ENCODE results near the gene FGF18. TPM values are rescaled to one million over a fixed set of nuclear protein-coding genes. Genes with fewer than 3 reads are reported as not detected.
"Not testable (repeated sequence)": the region's sequence is repeated elsewhere in the genome, so short reads cannot be mapped to it uniquely, and the experiment has no call there.

FGF18 gene
- total RNA-seq, 2 experiments from 2014 or later: 0.10 to 0.12 TPM

DNA sequence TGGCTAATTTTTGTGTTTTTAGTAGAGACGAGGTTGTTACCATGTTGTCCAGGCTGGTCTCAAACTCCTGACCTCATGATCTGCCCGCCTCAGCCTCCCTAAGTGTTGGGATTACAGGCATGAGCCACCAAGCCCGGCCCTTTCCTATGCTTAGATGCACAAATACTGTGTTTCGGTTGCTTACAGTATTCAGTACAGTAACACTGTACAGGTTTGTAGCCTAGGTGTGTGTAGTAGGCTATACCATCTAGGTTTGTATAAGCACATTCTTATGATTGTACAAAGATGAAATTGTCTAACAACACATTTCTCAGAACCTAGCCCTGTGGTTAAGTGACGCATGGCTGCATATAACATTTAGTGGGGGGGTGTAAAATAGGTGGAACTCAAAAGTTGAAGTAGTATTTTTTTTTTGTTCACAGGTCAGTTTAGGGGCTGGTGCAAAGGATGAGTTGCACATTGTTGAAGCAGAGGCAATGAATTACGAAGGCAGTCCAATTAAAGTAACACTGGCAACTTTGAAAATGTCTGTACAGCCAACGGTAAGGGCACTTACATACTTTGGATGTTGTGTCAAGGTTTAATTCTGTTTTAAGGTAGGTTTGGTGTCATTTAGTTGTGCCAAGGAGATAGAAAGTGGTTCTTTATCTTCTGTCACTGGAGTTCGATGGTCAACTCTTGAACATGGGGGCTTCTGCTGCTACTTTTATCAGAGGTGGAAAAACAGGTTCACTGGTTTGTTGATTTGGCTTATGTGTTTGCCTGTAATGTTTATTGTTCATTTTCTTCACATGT, 28.4 kb upstream of the FGF18 start:
- H3K4me3 Mint-ChIP-seq: peak overlapping the region; percentile 97
- CTCF ChIA-PET: no interaction called here
- POLR2A ChIA-PET: no interaction called here
- no peak for DNase-seq
- H3K9me3 Mint-ChIP-seq: no peaks in the 10 kb centered on the region
- H3K27me3 Mint-ChIP-seq: no peaks in the 10 kb centered on the region
- peaks cover 54% of the 10 kb centered on the region for H3K4me1 Mint-ChIP-seq
- H3K27ac Mint-ChIP-seq: peak overlapping the region; percentile 14
- peaks cover 60% of the 10 kb centered on the region for H3K36me3 Mint-ChIP-seq (ENCODE audit: low read depth)

- POLR2A ChIA-PET: no interaction called here
- Mint-ChIP-seq H3K4me1 (peaks cover 57% of the 10 kb centered on the region), H3K27me3 (no peaks in the 10 kb centered on the region), H3K36me3 (ENCODE audit: low read depth) (peaks cover 70% of the 10 kb centered on the region), H3K4me3 (no peak overlapping the region), H3K27ac (no peak overlapping the region), H3K9me3 (no peaks in the 10 kb centered on the region)
- CTCF ChIA-PET: no interaction called here
- no peak for DNase-seq
These were observed 27.4 kb upstream of the FGF18 start for GRCh38 chr5:171391996-171392577.

DNA sequence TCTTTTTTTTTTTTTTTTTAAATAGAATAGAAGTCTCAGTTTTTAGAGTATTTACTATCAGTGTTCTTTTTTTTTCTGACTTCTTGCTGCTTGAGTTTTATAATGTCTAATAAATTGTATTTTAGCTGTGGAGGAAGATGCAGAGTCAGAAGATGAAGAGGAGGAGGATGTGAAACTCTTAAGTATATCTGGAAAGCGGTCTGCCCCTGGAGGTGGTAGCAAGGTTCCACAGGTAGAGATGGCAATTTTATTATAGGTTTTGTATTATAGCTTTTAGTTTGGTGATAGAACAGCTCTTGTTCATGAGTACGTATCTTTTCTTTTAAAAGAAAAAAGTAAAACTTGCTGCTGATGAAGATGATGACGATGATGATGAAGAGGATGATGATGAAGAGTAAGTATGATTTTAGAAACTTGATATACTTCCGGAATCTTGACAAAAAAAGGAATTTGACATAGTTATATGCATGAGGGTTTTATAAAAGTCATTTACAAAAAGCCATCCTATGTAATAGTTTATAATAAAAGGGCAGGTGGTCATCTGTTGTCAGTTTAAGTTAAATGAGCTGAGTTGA, 26.8 kb upstream of the FGF18 start:
- DNase-seq: no peak
- H3K36me3 Mint-ChIP-seq (ENCODE audit: low read depth): peaks cover 76% of the 10 kb centered on the region
- no peak overlapping the region for H3K4me3 Mint-ChIP-seq
- peaks cover 61% of the 10 kb centered on the region for H3K4me1 Mint-ChIP-seq
- H3K9me3 Mint-ChIP-seq: no peaks in the 10 kb centered on the region
- ChIA-PET POLR2A (no interaction called here), CTCF (interaction anchor here (0.7 kb wide), 1 partner anchor 615 kb away, joined by 3 read pairs; no protein-coding TSS in a partner anchor)
- no peaks in the 10 kb centered on the region for H3K27me3 Mint-ChIP-seq
- H3K27ac Mint-ChIP-seq: peak overlapping the region; percentile 76

- ChIA-PET POLR2A (no interaction called here), CTCF (no interaction called here)
- no peak for DNase-seq
- H3K4me1 Mint-ChIP-seq: peaks cover 61% of the 10 kb centered on the region
- no peaks in the 10 kb centered on the region for H3K9me3 Mint-ChIP-seq
- H3K4me3 Mint-ChIP-seq: no peak overlapping the region
- H3K27me3 Mint-ChIP-seq: no peaks in the 10 kb centered on the region
- H3K27ac Mint-ChIP-seq: no peak overlapping the region
- peaks cover 74% of the 10 kb centered on the region for H3K36me3 Mint-ChIP-seq (ENCODE audit: low read depth)
These were observed 24.4 kb upstream of the FGF18 start for GRCh38 chr5:171395042-171395441.

DNA sequence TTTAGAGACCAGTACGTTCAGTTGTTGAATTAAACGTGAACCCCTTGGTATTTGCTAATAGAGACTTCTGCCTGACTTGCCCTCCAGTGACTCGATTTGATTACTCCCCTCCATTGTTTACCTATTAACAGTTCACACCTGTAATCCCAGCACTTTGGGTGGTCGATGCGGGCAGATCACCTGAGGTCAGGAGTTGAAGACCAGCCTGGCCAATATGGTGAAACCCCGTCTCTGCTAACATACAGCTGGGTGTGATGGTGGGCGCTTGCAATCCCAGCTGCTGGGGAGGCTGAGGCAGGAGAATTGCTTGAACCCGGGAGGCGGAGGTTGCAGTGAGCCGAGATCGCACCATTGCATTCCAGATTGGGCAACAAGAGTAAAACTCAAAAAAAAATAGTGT, 22.9 kb upstream of the FGF18 start:
- H3K36me3 Mint-ChIP-seq (ENCODE audit: low read depth): peaks cover 75% of the 10 kb centered on the region
- H3K9me3 Mint-ChIP-seq, H3K27me3 Mint-ChIP-seq, CTCF ChIA-PET, DNase-seq, POLR2A ChIA-PET, H3K27ac Mint-ChIP-seq, H3K4me3 Mint-ChIP-seq: not testable (repeated sequence)
- peaks cover 50% of the 10 kb centered on the region for H3K4me1 Mint-ChIP-seq

- CTCF ChIA-PET: no interaction called here
- H3K27ac Mint-ChIP-seq: no peak overlapping the region
- peaks cover 51% of the 10 kb centered on the region for H3K4me1 Mint-ChIP-seq
- no peaks in the 10 kb centered on the region for H3K27me3 Mint-ChIP-seq
- H3K36me3 Mint-ChIP-seq (ENCODE audit: low read depth): peaks cover 77% of the 10 kb centered on the region
- no peak for DNase-seq
- no peaks in the 10 kb centered on the region for H3K9me3 Mint-ChIP-seq
- POLR2A ChIA-PET: no interaction called here
- H3K4me3 Mint-ChIP-seq: no peak overlapping the region
These were observed 22.3 kb upstream of the FGF18 start for GRCh38 chr5:171397190-171397589.

- H3K9me3 Mint-ChIP-seq: no peaks in the 10 kb centered on the region
- H3K4me3 Mint-ChIP-seq: no peak overlapping the region
- H3K27ac Mint-ChIP-seq: no peak overlapping the region
- H3K4me1 Mint-ChIP-seq: peaks cover 48% of the 10 kb centered on the region
- CTCF ChIA-PET: no interaction called here
- DNase-seq: no peak
- no peaks in the 10 kb centered on the region for H3K27me3 Mint-ChIP-seq
- peaks cover 74% of the 10 kb centered on the region for H3K36me3 Mint-ChIP-seq (ENCODE audit: low read depth)
- POLR2A ChIA-PET: no interaction called here
These were observed 21.8 kb upstream of the FGF18 start for GRCh38 chr5:171397599-171397998.

- H3K9me3 Mint-ChIP-seq, H3K4me3 Mint-ChIP-seq, DNase-seq, H3K27ac Mint-ChIP-seq, H3K27me3 Mint-ChIP-seq, POLR2A ChIA-PET, CTCF ChIA-PET: not testable (repeated sequence)
- Mint-ChIP-seq H3K36me3 (ENCODE audit: low read depth) (peaks cover 66% of the 10 kb centered on the region), H3K4me1 (peaks cover 38% of the 10 kb centered on the region)
These were observed 20.8 kb upstream of the FGF18 start for GRCh38 chr5:171398660-171399059.

DNA sequence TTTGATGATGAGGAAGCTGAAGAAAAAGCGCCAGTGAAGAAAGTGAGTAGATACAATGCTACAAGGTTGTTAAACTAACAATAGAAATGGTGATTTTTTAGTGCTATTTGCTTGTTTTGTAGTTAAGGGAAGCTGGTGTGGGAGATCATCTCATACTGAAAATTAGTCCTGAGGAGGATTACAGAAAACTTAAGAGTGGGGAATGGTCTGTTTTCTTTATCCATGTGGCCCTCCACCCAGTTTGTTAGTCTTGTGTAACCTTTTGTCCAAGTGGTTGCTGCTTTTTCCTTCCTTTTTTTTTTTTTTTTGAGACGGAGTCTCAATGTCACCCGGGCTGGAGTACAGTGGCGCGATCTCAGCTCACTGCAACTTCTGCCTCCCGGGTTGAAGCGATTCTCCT, 19.3 kb upstream of the FGF18 start:
- Mint-ChIP-seq H3K9me3 (no peaks in the 10 kb centered on the region), H3K4me1 (peaks cover 36% of the 10 kb centered on the region), H3K36me3 (ENCODE audit: low read depth) (peaks cover 63% of the 10 kb centered on the region), H3K4me3 (no peak overlapping the region), H3K27ac (no peak overlapping the region), H3K27me3 (no peaks in the 10 kb centered on the region)
- POLR2A ChIA-PET: no interaction called here
- CTCF ChIA-PET: no interaction called here
- DNase-seq: no peak

DNA sequence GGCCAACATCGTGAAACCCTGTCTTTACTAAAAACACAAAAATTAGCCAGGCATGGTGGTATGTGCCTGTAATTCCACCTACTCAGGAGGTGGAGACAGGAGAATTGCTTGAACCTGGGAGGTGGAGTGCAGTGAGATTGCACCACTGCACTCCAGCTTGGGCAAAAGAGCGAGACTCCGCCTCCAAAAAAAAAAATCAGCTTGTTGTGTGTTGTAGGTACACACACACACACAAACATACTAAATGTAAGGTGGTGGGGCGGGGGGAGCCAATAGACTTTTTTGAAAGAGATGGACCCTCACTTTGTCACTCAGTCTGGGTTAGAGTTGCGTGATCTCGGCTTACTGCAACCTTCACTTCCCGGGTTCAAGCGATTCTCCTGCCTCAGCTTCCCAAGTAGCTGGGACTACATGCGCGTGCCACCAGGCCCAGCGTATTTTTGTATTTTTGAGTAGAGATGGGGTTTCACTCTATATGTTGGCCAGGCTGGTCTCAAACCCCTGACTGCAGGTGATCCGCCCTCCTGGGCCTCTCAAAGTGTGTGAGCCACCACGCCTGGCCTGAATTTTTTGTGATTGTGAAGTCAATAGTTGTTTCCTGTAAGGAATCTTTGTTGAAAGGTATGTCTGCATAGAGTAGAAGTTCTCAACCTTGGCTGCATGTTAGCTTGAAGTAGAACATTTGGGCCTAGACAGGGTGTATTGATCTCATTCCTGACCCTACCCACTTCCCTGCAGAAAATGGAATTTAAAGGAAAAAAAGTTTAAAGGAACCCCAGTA, 18.1 kb upstream of the FGF18 start:
- peaks cover 62% of the 10 kb centered on the region for H3K36me3 Mint-ChIP-seq (ENCODE audit: low read depth)
- peaks cover 38% of the 10 kb centered on the region for H3K4me1 Mint-ChIP-seq
- no peaks in the 10 kb centered on the region for H3K9me3 Mint-ChIP-seq
- H3K27me3 Mint-ChIP-seq: no peaks in the 10 kb centered on the region
- POLR2A ChIA-PET: no interaction called here
- no peak for DNase-seq
- H3K4me3 Mint-ChIP-seq: no peak overlapping the region
- no peak overlapping the region for H3K27ac Mint-ChIP-seq
- CTCF ChIA-PET: interaction anchor here (0.6 to 0.7 kb wide), 2 partner anchors 12 to 35 kb away, joined by 3 to 6 read pairs; no protein-coding TSS in a partner anchor

- POLR2A ChIA-PET, H3K4me3 Mint-ChIP-seq: not testable (repeated sequence)
- H3K4me1 Mint-ChIP-seq: peaks cover 37% of the 10 kb centered on the region
These were observed 16.7 kb upstream of the FGF18 start for GRCh38 chr5:171402751-171403150.

GRCh38 chr5:171405615-171406014, 13.8 kb upstream of the FGF18 start:
- Mint-ChIP-seq H3K9me3 (no peaks in the 10 kb centered on the region), H3K27me3 (no peaks in the 10 kb centered on the region), H3K36me3 (ENCODE audit: low read depth) (peaks cover 65% of the 10 kb centered on the region), H3K4me3 (no peak overlapping the region), H3K27ac (no peak overlapping the region), H3K4me1 (peaks cover 43% of the 10 kb centered on the region)
- DNase-seq: no peak
- ChIA-PET CTCF (interaction anchor here (1.5 kb wide), 1 partner anchor 12 kb away, joined by 4 read pairs; no protein-coding TSS in a partner anchor), POLR2A (interaction anchor here (0.8 kb wide), 1 partner anchor 19 kb away, joined by 3 read pairs; no protein-coding TSS in a partner anchor)

More at GRCh38 chr5:171402751-171403150, 16.7 kb upstream of the FGF18 start:
- CTCF ChIA-PET, H3K27ac Mint-ChIP-seq, H3K9me3 Mint-ChIP-seq, H3K27me3 Mint-ChIP-seq, DNase-seq: not testable (repeated sequence)
- H3K36me3 Mint-ChIP-seq (ENCODE audit: low read depth): peaks cover 61% of the 10 kb centered on the region

DNA sequence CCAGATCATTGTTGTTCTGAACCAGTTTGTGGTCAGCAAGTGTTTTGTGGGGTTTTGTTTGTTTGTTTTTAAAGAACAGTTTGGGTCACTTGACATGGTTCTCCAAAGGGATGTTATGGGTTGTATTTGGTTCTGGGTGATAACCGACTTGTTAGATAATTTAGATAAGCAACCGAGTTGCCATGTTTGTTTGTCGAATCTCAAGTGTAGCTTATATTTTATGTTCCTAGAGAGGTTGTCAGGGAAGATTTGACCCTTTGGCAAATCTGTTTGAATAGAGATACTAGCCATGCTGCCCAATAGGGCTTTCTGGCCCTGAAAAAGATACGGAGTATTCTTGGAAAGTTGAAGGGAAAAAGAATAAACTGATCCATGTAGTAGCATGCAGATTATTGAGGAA, 12.2 kb upstream of the FGF18 start:
- Mint-ChIP-seq H3K36me3 (ENCODE audit: low read depth) (peaks cover 66% of the 10 kb centered on the region), H3K27ac (no peak overlapping the region), H3K4me1 (peaks cover 44% of the 10 kb centered on the region), H3K4me3 (no peak overlapping the region), H3K27me3 (no peaks in the 10 kb centered on the region), H3K9me3 (no peaks in the 10 kb centered on the region)
- ChIA-PET POLR2A (no interaction called here), CTCF (no interaction called here)
- no peak for DNase-seq

Data from activated CD4-positive, alpha-beta T cell treated with anti-CD3 and anti-CD28 coated beads, Interleukin-2, amount 10 ng/mL, durations not matched to agents 7 days and 5 days (primary cell).